Activated CD4-positive, alpha-beta T cell treated with anti-CD3 and anti-CD28 coated beads for 48 hours (primary cell): ENCODE data around the gene NUP88.
"Not testable (repeated sequence)": the region's sequence is repeated elsewhere in the genome, so short reads cannot be mapped to it uniquely, and the experiment has no call there.

Source experiments
- DNase-seq: peaks from one replicate; pipeline ENCODE4 v3.0.0-alpha.2; 2020

The NUP88 gene

DNA sequence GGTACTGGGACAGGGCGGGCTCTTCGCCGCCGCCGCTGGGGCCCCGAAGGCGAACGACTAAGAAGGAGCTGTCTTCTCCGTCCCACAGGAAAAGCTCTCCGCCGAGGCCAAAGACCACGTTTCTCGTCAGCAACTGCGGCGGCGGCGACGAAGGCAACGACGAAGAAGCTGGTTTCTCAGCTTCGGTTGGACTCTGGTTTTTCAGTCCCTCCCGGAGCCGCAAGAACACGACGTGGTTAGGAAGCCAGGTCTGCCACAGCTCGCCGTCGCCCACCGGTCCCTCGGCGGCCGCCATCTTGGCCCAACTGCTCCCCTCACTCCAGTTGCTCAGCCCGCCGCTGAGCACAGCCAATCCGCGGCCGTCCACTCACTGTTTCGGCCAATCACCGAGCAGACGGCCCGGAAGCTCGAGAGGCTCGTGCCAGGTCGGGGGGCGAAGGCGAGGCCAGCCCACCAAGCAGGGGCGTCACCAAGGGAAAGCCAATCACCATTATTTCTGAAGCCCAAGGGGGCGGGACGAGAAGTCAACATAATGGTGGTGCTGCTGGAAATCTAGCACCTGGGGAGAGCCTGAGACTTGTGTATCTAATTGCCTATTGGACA lies at the start of gene NUP88:
TSS of gene NUP88 (minus strand) at position 307 of the 603 bp plus-strand sequence. CDS start at position 295, 12 bp downstream.
- DNase-seq: peak; percentile 98

DNA sequence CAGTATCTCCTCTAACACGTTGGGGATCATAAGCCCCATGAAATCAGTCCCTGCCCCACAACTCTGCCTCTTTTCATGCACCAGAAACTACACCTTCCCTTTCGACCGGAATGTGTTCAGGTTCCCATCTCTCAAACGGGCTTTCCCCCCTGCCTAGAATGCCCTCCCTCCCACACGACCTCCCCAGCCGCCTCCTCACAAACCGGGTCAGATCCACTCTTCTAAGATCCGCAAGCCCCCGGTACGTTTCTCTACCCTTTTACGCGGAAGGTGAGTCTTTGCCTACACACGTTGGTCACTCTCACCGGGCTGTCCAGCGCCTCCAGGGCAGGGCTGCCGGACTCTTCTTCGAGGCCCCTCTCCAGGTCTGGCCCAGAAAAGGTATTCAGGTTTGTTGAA lies 48.6 kb upstream of the NUP88 start:
- peak; percentile 37 for DNase-seq

DNA sequence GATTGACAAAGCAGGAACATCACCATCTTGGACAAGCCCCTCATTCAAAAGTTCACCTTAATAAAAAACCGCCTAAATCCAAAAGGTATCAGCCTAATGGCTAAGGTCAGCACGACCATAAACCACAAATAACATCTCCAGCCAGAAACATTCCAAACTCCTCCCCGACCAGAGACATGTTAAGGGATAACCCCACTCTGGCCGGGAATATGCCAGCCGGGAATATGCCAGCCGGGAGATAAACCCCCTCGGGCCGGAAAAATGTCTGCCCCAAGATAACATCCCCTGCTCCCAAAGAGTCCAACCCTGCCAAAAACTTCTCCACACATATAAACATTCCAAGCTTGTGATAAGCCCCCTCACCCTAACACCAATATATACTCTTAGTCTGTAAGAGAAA lies 48.0 kb upstream of the NUP88 start:
- DNase-seq: no peak

DNA sequence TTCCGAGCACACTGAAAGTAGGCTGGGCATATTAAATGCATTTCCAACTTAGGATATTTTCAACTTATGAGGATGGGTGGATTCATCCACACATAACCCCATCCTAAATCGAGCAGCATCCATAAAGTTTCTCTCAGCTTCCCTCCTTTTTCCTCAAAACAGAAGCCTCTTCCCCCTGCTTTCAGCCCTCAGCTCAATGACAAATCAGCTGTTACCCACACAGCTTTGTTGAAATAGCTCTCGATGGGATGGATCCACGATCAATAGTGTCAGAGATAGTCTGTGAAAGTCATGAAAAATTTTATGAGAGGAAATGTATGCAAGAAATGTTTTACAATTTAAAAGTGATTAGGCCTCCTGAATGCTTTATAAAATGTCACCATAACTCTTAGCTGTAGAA lies 46.8 kb upstream of the NUP88 start:
- no peak for DNase-seq

DNA sequence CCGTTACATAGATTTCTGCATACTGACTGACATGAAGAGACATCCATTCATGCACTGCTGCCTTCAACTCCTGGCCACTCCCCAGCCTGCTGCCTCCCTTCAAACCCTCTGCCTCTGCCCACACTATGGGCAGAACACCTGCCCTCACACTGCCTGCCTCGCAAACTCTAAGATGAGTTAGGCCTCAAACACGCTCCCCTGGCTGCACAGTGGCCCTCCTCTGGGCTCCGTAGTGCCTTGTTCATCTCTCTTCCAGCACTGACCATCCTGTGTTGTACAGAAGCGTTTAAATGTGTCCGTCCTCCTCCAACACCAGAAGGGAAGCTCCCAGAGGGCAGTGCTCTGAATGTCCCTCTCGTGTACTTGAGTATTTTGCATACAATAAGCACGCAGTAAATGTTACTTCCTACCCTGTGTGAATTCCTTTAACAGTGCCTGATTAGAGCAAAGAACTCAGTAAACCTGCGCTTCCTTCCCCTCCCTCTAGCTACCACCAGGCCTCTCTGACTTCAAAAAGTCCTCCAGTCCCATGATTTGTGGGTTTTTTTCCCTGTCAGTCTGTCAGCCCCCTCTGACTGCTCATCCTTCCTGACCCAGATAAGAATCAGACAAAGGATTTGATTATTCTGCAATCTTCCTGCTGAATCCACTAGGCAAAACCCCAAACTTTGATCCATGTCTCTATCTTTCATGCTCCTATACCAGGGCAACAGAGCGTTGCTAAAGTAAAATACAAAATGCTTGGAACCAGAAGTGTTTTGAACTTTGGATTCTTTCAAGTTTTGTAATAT lies 45.5 kb upstream of the NUP88 start:
- DNase-seq: no peak

DNA sequence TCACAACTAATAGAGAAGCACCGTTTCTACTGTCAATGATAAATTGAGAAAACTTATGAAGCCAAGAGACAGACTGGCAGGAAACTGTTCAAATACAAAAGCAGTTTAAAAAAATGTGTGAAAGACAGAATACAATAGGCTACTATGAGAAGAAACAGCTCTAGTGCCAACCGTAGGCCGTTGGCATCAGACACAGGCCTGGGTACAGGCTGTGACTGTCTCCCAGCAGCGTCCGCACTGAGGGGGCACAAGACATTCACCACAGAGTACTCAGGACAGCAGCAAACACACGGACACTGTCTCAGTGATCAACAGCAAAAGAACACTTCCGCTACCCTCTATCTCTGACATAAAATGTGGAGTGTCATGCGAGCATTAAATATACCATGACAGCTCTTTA lies 27.3 kb upstream of the NUP88 start:
- no peak for DNase-seq

DNA sequence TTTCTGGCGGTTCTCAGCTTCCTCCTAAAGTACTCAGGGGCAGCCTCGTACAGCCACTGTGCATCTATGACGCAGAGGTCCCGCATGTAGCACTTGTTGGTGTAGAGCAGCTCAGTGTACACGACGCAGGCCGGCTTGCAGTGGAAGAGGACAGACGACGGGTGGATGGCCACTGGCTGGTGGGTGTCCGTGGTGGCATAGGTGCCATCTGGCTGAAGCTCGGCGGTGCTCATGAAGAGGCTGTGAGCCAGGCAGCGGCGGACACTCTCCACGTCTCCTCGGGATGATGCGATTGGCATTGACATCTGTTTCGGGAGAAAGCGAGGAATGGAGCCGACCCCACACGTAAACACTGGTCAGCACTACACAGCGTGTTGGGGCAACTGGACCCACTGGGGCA lies 24.7 kb upstream of the NUP88 start:
- no peak for DNase-seq

DNA sequence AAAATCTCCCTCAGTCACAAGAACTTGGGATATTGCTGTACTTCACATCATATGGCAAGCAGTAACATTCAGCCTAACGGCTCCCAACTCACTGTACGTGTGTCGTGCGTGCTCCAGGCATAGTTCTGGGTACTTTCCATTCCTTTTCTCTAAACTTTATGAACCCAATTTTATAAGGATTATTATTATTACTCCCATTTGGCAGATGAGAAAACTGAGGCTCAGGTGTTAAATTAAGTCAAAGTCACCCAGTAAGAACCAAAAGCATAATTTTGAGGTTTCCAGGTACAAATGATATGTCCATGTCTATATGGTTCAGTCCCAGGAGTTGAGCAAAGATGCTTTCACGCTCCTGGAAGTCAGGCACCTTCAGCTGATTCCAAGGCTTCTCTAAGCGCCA lies 24.3 kb upstream of the NUP88 start:
- DNase-seq: no peak

DNA sequence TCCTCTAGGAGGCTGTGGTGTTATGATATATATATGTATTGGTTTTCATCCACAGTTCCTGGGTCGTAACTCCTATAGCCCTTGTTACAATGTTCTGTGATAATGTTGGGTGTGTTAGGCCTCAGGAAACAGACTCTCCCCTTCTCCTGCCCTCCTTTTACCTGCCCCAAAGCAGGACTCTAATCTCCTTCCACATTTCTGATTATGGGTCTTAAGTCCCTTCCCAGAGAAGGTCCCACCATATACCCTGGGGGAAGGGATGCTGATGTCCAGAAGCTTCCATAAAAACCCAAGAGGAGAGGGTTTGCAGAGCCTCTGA lies 19.9 kb upstream of the NUP88 start:
- DNase-seq: no peak

DNA sequence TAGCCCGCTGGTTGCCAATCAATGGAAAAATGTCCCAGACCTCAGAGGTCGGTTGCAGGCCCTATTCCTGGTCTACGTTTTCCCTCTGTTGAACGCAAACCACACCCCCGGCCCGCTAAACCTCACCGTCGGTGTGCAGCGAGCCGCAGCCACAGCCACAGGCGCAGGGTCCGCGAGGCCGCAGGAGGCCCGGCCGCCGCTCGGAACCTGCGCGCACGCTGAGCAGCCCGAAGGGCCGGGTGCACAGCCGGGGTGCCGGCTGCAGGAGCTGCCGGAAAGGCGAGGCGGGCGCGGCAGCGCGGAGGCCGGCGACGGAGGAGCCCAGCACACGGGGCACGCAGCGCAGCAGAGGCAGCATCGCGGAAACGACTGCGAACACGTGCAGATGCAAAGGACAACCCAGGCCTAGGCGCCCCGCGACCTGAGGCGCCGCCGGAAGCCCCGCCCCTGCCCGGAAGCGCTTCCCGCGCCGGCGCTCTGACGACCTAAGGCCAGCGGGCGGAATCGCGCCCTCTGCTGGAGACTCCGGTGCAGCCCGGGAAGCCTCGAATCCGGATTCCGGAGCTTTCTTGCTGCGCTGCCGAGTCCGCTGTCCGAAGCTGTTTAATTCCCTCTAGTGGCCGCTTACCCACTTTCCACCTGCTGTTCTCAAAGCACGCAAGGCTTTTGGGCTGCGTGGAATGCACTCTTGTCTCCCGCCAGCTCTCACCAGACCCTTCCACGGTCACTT lies 19.4 kb upstream of the NUP88 start, which contains the start of gene C1QBP:
TSS of gene C1QBP (minus strand) at position 440 of the 730 bp plus-strand sequence. CDS start at position 358, 82 bp downstream.
- peak; percentile 94 for DNase-seq

DNA sequence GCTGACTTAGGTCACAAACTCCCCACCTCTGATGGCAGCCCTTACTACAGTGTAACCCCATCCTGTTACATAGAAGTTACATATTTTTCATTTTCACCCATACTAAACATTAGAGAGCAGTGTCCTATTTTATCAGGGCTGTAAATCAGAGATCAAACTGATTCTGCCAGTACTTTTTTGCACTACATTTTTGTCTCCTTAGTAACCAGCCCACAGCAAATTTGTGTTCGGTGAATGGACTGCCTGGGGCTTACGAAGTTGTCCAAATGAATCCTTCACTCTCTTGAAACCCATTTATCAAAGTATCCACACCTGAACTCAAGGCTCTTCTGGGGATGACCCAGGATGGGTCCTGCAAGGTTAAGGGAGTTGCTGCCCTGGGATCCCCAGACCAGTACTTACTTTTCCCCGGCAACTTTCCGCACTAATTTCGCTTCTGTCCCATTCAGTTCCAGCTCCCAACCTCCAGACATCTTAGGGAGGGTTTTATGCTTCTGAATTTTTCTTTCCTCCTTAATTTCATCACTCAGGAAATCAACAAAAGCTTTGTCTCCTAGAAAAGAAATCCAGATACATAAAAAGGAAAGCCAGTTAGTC lies 18.4 kb upstream of the NUP88 start:
- no peak for DNase-seq

DNA sequence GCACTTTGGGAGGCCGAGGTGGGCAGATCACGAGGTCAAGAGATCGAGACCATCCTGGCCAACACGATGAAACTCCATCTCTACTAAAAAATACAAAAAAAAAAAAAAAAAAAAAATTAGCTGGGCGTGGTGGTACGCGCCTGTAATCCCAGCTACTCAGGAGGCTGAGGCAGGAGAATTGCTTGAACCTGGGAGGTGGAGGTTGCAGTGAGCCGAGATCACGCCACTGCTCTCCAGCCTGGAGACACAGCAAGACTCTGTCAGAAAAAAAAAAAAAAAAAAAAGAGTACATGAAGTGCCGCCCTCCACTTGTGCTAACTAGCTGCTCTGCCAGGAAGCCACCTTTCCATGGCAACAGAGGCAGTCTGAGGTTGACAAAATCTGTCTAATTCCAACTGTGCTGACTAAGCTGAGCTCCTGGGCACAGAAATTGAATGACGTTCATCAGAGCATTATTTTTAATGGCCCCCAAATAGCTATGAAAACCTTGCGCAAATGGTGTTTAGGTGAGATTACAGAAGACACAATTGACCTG lies 16.4 kb upstream of the NUP88 start:
- not testable (repeated sequence) for DNase-seq

DNA sequence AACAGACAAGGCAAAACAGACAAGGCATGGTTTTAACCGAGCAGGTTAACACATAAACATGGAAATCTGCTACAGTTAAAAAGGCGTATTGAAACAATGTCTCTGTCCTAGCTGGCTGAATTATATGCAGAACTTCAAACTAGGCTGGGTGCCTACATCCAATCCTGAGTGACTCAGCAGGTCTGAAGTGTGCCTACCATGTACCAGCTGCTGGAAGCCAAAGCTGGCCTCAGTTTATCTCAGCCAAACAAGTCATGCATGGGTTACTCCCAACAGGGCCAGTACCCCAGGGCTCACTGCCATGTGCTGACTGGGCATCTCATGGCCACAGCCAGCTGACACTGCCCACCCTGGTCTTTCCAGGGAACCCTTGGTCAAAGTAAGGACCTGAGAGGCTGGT lies 15.5 kb upstream of the NUP88 start:
- no peak for DNase-seq

DNA sequence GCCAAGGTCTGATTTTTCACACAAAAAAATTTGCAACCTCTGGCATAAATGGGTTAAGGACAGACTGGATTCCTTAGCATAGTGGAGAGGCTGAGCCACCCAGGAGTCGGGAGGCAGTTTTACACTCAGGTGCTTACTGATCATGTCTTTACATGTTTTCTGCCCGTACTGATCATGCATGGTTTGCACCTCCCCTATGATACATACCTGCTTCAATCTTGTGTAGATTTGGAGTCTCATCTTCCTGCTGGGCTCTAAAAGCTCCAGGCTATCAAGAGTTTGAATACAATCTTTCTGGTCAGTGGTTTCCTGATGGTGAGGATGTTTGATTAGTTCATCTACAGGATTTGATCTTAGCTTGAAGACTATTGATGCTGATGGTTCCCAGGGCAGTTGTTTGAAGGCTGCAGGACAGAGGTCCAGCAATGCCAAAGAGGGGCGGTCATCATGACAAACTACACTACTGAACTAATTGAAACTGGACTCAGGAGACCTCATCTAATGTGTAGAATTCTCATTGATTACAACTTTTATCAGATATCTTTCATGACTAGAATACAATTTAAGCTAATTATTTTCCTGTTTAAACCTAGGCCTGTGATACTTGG lies 12.6 kb upstream of the NUP88 start:
- no peak for DNase-seq

DNA sequence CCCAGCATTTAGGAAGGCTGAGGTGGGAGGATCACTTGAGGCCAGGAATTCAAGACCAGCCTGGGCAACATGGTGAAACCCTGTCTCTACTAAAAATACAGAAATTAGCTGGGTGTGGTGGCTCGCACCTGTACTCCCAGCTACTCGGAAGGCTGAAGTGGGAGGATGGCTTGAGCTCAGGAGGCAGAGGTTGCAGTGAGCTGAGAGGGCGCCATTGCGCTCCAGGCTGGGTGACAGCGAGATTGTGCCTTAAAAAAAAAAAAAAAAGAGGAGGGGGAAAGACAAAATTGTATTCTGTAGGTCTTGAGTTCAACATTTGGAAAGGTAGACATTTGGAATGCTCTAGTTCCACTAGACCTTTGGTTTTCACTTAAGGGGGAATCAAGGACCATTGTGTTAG lies 11.8 kb upstream of the NUP88 start:
- DNase-seq: not testable (repeated sequence)

DNA sequence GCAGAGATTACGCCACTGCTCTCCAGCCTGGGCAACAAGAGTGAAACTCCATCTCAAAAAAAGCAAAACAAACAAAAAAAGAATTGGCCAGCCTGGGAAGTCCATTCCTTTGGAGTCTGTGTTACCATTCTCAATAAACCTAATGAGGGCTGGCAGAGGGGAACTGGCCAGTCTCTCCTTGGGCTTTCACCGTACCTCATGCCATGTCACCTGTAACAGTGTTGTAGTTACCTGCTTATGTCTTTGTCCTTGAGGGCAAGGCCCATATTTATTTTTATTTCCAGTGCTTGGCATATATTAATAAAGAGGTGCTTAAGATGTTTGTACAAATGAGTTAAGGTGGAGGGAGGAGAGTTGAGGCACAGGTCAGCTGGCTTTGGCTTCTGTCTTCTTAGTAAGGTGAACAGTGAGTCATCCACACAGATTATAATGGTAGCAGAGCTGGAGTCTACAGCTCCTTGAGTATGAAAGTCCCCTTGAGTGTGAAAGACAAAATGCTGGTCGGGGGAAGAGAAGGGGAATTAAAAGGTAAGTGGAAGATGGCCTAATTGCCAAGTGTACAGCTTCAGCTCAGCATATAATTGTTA lies 11.0 kb upstream of the NUP88 start:
- no peak for DNase-seq

DNA sequence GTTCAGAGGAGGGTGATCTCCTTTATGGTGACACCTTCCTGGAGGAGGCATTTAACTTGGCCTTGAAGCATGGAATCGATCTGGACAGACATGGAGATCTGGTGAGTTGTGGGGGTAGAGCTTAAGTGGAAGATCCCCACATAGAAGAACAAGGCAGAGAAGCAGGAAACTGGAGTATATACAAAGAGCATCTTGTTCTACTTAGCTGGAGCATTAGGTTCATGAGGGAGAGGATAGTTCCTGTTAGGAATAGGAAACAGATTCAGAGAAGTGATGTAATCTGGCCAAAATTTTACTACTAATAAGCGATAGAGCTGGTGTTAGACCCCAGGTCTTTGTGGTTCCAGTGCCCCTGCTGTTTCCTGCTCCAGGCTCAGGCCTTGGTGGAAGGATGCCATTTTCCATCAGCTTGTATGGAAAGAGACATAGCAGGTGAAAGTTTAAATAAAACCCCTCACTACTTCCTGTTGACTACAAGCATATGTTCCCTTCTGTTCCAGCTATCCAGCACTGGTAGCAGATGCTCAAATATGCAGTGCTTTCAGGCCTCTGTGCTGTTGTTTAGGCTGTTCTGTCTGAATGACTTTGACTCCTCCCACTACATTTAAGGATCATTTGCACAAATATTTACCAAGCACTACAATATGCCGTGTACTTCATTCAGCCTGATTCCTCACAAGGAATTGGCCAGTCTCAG lies 9.9 kb upstream of the NUP88 start:
- no peak for DNase-seq

DNA sequence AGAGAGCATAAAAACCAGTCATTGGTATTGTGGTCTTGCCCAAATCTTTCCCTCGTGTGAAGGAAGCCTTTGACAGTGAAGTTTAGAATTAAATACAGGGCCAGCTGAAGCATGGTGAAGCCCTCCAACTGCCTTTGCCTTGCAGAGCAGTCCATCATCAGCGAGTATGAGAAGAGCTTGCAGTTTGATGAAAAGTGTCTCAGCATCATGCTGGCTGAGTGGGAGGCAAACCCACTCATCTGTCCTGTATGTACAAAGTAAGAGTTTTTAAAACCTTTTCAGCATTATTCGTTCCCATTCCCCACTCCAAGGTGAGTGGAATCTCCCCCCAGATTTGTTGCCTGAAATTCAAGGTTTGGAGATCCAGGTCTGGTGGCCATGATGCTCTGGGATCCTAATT lies 6.4 kb upstream of the NUP88 start:
- DNase-seq: no peak

DNA sequence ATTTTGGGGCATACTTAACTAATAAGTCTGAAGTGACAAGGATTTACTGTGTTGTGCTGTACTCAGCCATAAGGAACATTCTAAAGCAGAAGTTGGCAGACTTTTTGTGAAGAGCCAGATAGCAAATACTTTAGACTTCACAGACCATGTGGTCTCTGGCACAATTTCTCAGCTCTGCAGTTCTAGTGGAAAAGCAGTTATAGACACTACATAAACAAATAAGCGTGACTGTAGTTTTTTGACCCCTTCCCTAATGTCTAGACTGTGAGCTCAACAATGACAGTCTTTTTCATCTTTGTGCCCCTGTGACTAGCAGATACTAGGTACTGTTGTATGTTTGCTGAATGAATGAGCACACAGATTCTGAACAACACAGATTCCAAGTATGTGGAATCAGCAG lies 5.4 kb upstream of the NUP88 start:
- no peak for DNase-seq

DNA sequence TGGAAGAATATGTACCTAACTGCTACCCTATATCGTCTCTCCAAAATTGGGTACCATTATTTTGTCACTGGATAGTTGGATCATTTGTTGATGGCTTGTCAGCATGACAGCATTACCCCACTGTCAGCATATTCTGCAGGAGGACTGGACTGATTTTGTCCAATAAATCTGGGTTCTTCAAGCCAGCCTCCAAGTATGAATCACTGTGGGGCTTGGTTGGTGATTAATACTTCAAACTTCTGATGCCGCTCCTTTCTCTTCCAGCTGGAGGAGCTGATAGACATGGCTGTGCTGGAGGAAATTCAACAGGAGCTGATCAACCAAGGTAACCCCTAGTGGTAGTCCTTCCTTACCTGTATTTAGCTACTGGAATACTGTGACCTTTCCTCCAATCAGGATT lies 3.0 kb upstream of the NUP88 start:
- DNase-seq: no peak

DNA sequence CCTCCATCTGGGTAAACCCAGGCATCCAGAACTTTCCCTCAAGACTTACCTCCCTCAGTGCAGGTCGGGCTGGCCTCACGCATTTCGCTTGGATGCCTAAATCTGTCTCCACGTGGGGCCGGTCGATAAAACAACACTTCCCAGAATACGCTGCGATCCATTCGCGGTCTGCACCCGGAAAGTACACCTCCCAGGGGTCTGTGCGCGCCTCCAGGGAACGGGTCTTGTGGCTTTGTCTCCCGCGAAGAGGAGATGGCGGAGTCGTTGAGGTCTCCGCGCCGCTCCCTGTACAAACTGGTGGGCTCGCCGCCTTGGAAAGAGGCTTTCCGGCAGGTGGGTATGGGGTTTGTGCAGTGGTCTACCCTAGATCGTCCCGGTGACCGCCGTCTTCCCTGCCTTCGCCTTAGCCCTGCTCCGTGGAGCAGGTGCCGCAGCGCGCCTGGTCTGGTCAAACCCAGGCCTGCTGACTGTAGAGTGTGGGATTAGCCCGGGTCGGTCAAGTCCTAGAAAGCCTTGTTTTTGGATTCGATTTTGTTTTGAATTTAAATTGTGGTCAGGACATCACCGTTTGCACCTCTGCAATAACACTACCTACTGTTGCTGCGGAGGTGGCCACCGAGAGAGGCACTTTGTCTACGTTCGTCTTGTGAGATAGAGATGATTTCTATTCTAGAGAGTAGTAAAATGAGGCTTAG lies 644 bp upstream of the NUP88 start, which contains the start of gene RPAIN:
TSS of gene RPAIN (plus strand) at position 224 of the 695 bp plus-strand sequence. CDS start at position 253, 29 bp downstream.
- peak; percentile 91 for DNase-seq
